HG03135 (cell line): Measurements from ENCODE around the gene PLAC8L1.

Source experiments
- ATAC-seq: cut with Tn5 transposase; IDR thresholded peaks from one replicate; pipeline ENCODE4 v1.9.1; 2021; ENCODE audit warnings: mild to moderate bottlenecking, moderate library complexity; ENCODE audit not compliant: unreplicated experiment

PLAC8L1 gene

DNA sequence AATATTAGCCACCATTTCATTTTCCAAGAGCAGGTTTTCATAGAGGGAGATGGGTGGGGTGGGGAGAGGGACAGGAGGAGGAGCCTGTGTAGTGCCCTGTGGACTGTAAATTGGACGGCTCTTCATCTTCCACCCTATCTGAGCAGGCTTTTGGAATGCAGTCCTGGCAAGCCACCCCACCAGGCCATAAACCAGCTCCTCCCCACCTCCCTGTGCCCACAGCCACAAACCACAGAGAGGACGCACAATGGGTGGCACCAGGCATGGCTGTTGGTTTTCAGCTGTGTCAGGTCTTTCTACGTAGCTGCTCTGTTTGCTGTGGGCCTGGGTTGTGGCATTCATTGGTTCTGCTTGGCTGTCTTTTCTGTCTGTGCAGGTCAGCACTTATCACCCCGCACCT is 58.0 kb downstream of the PLAC8L1 start:
- ATAC-seq = no peak

- ATAC-seq = no peak
Observed at GRCh38 chr5:146043722-146044121, 61.7 kb downstream of the PLAC8L1 start.

DNA sequence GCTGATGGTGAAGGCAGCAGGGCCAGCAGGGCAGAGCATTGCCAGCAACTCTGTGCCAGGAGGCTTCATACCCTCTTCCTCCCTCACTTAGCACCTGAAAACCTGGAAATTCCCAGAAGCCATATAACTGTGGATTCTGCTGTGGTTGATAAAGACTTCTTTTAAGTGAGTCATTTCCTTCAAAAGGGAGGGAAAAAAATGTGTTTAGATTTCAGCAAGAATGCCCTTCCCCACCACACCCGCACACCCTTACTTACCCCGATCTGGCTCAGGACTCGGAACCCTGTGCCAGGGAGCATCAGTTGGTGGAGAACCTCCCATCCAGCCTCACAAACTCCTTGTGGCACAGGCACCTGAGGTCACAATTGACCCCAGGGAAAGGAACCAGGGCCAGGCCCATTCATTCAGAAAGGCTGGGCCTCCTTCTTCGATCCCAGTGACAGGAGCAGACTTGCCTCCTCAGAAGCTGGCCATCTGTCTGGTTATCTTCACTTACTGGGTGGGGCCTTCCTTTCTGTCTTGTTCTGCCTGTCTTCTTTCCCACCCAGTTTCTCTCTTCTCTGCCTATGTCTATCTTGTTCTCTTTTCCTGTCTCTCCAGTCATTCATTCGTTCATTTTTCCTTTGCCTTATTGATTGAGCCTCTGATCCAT is 62.6 kb downstream of the PLAC8L1 start:
- ATAC-seq = no peak

GRCh38 chr5:146041180-146041789 is 64.1 kb downstream of the PLAC8L1 start:
- ATAC-seq = peak; percentile 77

DNA sequence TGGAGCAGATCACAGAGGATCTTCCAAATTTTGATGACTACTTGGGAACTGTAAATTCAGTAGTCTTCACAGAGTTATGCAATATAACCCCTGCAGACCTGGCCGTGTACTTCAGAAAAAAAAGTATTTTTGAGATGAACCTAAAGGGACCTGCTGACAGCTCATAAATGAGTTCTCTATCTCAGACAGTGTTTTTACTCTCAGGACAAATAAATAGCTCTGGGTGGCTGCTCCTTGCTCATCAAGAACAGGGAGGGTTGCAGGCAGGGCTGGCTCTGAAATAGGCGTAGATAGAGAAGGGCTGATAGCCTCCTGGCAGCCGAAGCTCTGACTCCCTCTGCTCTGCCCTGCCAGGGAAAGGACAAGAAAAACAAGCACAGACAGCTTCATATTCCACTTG is 64.8 kb downstream of the PLAC8L1 start:
- no peak for ATAC-seq

DNA sequence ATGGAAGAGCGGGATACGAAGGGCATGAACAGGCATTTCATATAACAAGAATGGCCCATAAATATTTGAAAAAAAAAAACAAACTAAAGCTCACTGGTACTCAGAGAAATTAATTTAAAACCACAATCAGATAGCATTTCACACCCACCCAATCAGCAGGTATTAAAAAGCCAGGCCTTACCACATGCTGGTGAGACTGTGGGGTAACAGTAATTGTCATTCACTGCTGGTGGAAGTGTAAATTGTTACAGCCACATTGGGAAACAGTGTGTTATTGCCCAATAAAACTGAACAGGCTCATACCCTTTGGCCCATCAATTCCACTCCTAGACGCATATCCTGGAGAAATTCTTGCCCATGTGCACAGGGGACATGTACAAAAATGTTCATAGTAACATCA is 66.0 kb downstream of the PLAC8L1 start:
- ATAC-seq = no peak

GRCh38 chr5:146034605-146035004 is 70.8 kb downstream of the PLAC8L1 start:
- no peak for ATAC-seq
